GM18505 (cell line): ENCODE results near the gene MXI1.
"Not testable (repeated sequence)": the region's sequence is repeated elsewhere in the genome, so short reads cannot be mapped to it uniquely, and the experiment has no call there.

Source experiments
- ATAC-seq: cut with Tn5 transposase; IDR thresholded peaks from one replicate; pipeline ENCODE4 v1.9.1; 2021; ENCODE audit not compliant: unreplicated experiment
- POLR2A ChIP-seq: IDR thresholded peaks from 4 replicates; pipeline ENCODE4 v1.6.1; 2011; ENCODE audit warnings: borderline replicate concordance; ENCODE audit not compliant: insufficient read depth, insufficient read length; ENCODE audit errors: extremely low read depth

The MXI1 gene

GRCh38 chr10:110171032-110171431 is 36.4 kb upstream of the MXI1 start:
- TF ChIP-seq POLR2A: no peak

GRCh38 chr10:110172155-110172554 is 35.2 kb upstream of the MXI1 start:
- TF ChIP-seq POLR2A: no peak
- no peak for ATAC-seq

More at GRCh38 chr10:110171032-110171431, 36.4 kb upstream of the MXI1 start:
- no peak for ATAC-seq

DNA sequence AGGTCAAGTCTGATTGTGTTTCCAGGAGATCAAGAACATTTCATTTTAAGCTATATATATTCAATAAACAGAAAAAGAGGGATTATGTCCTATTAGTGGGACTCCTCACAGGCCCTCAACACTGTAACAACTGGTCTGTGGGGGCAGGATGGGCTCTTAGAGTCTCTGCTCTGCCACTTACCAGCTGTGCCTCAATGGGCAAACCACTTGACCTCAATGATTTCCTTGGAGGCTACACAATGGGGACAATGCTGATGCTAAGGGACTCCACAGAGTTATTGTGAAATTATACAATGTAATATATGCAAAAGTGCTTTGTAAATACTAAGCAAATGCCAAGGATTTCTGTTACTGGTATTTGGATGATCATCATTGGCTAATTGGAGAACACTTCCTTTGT is 33.2 kb upstream of the MXI1 start:
- no peak for TF ChIP-seq POLR2A

DNA sequence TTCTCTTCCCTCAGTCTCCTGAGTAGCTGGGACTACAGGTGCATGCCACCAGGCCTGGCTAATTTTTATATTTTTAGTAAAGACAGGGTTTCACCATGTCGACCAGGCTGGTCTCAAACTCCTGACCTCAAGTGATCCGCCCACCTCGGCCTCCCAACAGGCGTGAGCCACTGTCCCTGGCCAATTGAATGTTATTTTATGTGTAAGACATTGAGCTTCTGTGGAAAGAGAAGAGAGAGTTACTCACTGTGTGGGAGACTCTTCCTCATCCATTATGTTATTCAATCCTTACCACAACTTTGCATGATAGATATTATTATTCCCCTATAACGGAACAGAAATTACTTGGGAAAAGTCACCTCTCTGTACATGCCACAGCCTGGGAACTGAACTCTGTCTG is 32.6 kb upstream of the MXI1 start:
- no peak for TF ChIP-seq POLR2A
- ATAC-seq: no peak

More for the DNA sequence above, 33.2 kb upstream of the MXI1 start:
- ATAC-seq: no peak

- no peak for TF ChIP-seq POLR2A
- ATAC-seq: no peak
Measured at GRCh38 chr10:110175406-110175805, 32.0 kb upstream of the MXI1 start.

DNA sequence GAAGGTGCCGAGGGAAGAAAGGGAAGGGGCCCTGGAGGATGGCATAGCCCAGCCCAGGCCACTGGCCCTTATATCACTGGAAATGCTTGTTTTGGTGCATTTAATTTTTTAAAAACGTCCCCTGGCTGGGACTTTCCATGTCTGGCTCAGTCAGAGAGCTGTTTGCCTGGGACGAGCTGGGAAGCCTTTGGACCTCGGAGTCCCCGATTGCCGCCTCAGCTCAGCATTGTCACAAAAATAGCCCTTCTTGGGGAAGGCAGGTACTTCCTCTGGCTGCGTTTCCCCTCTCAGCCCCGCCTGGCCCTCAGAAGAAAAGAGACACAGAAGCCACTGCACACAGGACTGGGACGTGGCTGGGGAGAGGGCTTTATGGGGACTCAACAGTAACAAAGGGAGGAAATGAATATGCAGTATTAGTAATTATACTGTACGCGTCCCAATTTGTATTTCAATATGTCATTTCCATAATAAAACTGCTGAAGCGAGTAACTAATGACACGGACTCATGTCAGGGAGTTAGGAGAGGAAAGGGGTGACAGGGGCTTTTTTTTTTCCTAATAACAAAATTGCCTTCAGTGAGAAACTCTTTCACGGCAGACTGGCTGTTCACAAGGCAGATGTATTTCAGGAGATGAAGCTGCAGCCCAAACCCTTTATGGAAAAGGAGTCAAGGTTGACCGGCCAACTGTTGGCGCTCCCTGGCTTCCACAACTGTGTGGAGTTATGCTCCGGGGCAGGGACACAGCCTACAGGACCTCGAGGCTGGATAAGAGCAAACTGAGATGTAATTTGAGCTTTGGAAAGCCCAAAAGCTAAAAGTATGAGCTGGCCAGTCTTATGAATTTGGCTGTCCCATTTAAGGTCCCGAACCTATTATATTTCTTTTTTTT is 31.0 kb upstream of the MXI1 start:
- ATAC-seq: no peak

DNA sequence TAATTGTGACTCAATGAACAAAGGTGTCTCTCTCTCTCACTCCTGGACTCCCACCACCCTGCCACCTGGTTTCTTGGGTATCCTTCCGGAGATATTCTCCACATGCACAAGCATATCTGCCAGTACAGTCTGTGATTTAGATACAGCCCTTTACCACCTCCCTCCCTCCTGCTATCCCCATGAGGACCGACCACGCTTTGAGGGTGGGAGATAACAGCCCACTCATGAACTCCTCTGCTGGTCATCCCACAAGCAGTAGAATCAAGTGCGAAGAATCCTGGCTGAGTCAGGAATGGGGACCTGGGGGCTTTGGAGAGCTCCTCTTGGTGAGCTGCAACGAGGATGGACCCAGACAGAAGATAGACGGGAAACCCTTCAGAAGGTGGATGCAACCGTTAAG is 28.2 kb upstream of the MXI1 start:
- no peak for TF ChIP-seq POLR2A
- ATAC-seq: no peak

More for the DNA sequence above, 31.0 kb upstream of the MXI1 start:
- no peak for TF ChIP-seq POLR2A

GRCh38 chr10:110181451-110181850 is 26.0 kb upstream of the MXI1 start:
- no peak for ATAC-seq

DNA sequence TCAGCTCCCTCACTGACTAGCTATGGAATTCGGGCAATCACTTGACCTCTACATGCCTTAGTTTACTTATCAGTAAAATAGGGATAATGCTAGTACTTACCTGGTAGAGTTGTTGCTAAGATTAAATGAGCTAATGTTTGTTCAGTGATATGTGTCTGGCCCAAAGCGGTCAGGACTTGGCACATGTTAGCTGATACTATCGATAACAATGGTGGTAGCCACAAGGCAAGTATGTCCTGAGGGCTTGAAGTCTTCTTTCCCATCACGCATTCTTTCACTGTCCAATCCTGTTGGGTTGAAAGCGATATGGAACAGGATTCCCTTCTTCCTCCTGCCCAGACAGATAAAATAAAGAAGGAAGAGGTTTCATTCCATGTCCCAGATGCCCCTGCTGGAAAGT is 25.5 kb upstream of the MXI1 start:
- ATAC-seq: no peak
- no peak for TF ChIP-seq POLR2A

More at GRCh38 chr10:110181451-110181850, 26.0 kb upstream of the MXI1 start:
- no peak for TF ChIP-seq POLR2A

DNA sequence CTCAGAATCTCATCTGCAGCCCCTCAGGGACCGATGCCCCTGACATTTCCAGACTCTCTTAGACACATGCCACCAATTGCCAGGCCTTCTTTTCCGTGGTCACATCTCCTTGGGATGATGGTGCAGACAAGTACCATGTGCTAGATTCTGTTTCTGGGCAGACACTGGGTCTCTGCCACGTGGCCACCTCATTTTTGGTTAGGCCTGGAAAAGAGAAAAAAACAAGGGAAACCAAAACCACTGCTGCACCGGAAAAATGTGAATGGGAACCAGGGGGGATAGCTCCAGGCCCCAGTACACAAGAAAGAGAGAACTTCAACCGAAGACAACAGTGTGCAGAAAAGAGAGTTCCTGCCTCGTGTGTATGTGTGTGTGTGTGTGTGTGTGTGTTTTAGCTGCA is 23.0 kb upstream of the MXI1 start:
- ATAC-seq: no peak
- TF ChIP-seq POLR2A: no peak

GRCh38 chr10:110185646-110186182 is 21.7 kb upstream of the MXI1 start:
- not testable (repeated sequence) for ATAC-seq

DNA sequence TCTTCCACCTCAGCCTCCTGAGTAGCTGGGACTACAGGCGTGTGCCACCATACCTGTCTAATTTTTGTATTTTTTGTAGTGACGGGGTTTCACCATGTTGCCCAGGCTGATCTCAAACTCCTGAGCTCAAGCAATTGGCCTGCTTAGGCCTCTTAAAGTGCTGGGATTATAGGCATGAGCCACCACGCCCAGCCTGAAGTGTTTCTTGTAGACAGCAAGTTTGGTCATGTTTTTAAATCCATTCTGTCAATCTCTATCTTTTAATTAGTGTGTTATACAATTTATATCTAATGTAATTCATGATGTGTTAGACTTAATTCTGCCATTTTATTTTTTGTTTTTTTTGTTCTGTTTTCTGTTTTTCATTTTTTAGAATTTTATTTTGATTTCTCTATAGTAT is 17.2 kb upstream of the MXI1 start:
- TF ChIP-seq POLR2A: no peak
- ATAC-seq: no peak

DNA sequence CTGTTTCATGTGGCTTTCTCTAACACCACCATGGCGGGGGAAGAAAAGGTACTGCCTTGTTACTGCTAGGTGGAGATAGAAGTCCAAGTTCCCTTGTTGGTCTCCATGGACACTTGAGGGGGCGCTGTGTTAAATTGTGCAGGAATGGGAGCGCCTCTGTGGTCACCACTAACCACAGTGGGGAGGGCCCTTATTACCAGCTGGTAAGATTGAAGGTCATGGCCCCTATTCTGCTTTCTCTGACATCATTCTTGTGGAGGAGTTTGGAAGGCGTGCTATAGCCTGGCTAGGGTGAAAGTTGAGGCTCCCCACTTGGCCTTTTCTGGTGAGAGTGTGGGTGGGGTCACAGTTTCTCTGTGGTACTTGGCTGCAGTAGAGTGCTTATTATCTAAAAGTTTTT is 14.9 kb upstream of the MXI1 start:
- no peak for TF ChIP-seq POLR2A
- ATAC-seq: no peak

DNA sequence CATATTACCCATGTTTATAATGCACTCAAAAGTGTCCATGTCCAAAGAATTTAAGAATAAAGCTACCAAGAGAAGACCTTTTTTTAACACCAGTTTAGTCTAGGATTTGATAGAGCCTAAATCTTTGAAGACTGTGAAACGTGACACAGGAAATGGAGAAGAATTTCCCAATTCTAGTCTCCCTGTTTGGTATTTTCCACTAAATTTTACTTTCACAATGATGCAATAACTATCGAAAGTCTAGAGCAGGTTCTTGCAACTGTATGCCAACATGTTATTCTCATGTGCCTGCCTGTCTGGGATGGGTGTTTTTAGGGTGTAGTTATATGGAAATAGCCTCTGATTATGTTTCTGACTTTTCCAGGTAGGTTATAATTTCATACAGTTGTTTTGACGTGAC is 6.9 kb upstream of the MXI1 start:
- no peak for ATAC-seq
- TF ChIP-seq POLR2A: no peak

DNA sequence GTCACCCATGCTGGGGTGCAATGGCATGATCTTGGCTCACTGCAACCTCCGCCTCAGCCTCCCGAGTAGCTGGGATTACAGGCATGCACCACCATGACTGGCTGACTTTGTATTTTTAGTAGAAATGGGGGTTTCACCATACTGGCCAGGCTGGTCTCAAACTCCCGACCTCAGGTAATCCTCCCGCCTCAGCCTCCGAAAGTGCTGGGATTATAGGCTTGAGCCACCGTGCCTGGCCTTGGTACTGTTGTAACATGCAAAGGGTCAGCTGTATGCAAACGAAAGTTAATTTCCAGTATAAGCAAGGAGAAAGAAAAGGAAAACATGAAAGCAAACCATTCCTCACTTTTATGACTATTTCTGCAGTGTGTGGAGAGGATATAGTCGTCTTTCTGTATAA is 6.4 kb upstream of the MXI1 start:
- not testable (repeated sequence) for ATAC-seq
